ENCODE results near the gene PSPH.

DNA sequence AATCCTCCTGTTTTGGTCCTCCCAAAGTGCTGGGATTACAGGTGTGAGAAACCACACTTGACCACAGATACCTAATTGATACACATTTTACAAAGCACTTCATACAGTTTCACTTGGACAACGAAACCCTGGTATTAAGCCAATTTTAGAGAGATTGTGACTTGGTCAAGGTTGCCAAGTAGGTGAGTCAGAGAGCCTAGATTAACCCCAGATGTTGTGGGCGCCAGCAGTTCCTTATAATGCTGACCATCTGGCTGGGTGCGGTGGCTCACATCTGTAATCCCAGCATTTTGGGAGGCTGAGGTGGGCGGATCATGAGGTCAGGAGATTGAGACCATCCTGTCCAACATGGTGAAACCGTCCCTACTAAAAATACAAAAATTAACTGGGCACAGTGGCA is 46.5 kb upstream of the PSPH start:
- TF ChIP-seq YY1 (IDR thresholded peaks at IDR 0.05; ENCODE audit: insufficient read depth, insufficient read length) (no peak), ZNF274 (IDR thresholded peaks at IDR 0.05; ENCODE audit: low read depth, low read length) (no peak), SUZ12 (IDR thresholded peaks at IDR 0.05; ENCODE audit: extremely low read depth, insufficient read depth, insufficient read length) (no peak)
